GM18502 (cell line): ENCODE results near the gene GLCCI1.

Source experiments
- ATAC-seq: cut with Tn5 transposase; IDR thresholded peaks from one replicate; pipeline ENCODE4 v1.9.1; 2021; ENCODE audit warnings: mild to moderate bottlenecking; ENCODE audit not compliant: unreplicated experiment, poor library complexity

The GLCCI1 gene

DNA sequence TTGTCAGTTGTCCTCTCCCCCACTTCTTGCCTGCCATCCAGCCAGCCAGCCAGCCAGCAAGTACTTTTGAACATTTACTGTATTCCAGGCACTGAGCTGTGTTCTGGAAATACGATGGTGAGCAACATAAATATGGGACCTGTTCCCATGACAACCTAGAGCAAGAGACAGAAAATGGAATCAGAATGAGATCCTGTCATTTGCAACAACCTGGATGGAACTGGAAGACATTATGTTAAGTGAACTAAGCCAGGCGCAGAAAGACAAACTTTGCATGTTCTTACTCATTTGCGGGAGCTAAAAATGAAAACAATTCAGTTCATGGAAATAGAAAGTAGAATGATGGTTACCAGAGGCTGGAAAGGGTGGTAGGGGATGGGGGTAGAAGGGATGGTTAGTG, 152.6 kb downstream of the GLCCI1 start:
- ATAC-seq: no peak

DNA sequence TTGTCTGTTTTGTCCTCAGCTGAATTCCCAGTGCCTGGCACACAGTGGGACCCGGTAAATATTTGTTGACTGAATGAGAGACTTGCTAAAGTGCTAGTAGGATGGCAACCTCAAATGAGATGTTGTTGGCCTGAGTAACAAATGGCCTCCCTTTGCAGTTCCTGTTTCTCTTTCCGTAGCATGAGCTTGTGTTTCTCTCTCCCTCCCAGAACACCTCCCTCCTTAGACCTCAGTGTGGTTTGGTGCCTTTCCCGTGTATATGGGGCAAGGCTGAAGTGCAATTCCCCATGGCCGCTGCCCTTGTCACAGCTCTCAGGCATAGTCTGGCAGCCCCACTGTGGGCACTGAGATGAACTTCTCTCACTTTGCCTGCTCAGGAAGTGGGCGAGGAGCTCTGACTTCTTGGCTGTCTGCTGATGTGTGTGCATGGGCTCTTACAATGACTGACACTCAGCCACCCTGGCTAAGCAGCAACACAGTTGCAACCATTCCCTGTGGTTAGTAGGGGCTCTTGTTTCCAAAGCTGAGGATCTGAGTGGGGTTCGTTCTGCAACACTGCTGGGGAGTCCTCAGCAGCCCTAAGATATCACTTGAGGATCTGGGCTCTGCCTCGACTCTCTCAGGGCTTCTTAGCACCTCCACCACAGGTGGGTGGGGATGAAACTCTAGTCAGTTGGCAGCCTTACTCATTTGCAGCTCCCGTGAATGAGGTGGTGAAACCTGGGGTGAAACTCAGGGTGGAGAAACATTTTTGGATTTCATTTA, 157.3 kb downstream of the GLCCI1 start:
- peak; percentile 78 for ATAC-seq

DNA sequence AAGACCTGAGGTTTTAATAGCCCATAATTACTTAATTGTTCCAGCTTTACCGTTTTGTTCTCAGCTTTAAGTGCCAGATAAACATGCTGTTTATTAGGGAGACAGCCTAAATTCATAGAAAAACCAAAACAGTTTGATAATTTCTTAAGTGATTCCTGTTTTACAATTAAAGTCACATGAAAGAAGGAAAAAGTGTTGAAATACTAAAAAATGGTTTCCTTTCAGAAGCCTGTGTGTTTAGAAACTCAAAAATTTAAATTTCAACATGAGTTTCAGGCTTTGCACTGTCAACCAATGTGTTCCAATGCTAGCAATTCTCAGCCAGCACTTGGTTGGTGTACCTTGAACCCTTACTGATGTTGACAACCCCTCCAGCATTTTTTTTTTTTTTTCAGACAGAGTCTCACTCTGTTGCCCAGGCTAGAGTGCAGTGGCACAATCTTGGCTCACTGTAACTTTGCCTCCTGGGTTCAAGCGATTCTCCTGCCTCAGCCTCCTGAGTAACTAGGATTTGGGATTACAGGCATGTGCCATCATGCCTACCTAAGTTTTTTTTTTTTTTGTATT, 158.1 kb downstream of the GLCCI1 start:
- ATAC-seq: no peak

DNA sequence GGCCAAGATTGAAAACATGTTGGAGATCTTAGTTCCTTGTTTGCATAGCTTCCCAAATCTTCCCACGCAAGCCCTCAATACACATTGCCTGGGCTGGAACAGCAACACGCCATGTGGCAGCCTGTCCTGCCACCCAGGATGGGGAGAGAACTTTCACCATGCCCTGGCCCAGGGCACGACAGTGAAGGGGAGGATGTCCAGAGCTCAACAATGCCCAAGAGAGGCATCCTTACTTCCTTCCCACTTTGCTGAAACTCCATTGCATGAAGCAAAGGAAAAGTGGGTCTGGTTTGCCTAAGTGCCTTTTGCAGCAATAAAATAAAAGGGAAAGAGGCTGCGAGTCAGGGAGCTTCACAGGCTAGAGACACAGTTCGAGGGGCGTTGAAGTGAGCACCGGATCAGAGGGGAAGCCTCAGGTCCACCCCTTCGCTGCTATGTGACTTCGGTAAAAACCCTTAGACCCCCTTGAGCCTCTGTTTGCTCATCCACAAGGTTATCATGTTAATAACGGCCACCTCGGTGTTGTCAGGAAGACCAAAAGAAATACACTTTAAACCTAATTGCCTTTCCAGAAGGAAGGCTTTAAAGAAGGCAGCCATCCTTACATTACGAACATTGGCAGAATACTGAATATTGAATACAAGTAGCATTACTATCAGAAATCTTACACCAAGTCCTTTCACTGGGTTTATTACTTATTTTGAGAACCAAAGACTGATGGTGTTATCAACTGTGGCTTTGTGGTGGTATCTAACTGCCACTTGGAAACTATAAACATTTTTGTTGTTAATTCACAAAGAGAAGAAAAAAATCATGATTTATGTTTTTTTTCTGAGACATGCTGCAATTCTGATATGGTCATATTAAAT, 160.1 kb downstream of the GLCCI1 start:
- no peak for ATAC-seq

DNA sequence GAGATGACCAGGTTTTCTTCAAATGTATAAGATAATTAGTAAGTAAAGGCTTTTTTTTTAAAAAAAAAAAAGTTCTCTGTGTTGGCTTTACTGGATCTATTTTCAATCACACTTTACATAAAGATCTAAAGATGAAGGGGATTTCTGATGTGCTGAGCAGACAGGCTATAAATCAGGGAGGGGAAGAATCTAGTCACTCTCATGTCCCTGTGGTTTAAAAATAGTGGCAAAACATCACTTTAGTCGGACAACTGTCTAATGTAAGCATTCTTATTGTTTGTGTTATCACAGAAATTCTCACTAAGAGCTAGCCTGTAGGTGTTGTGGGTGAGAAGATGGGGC, 160.7 kb downstream of the GLCCI1 start:
- ATAC-seq: no peak

DNA sequence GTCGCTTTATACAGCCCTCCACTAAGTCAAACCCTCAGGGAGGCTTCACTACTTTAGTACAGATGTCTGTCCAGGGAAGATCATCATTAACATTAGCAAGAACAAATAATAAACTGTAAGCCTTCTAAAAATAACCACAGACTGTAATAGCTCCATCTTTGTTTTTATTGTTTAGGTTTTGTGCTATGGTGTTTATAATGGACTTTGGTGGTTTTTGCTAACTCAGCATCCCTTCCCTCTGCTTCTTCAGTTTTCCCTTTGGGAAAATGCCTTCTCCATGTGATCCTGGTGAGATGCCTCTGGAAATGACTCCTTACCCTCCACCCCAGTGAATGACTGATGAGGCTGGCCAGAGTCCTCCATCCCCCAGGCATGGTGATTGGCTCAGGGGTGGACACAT, 162.1 kb downstream of the GLCCI1 start:
- ATAC-seq: no peak

DNA sequence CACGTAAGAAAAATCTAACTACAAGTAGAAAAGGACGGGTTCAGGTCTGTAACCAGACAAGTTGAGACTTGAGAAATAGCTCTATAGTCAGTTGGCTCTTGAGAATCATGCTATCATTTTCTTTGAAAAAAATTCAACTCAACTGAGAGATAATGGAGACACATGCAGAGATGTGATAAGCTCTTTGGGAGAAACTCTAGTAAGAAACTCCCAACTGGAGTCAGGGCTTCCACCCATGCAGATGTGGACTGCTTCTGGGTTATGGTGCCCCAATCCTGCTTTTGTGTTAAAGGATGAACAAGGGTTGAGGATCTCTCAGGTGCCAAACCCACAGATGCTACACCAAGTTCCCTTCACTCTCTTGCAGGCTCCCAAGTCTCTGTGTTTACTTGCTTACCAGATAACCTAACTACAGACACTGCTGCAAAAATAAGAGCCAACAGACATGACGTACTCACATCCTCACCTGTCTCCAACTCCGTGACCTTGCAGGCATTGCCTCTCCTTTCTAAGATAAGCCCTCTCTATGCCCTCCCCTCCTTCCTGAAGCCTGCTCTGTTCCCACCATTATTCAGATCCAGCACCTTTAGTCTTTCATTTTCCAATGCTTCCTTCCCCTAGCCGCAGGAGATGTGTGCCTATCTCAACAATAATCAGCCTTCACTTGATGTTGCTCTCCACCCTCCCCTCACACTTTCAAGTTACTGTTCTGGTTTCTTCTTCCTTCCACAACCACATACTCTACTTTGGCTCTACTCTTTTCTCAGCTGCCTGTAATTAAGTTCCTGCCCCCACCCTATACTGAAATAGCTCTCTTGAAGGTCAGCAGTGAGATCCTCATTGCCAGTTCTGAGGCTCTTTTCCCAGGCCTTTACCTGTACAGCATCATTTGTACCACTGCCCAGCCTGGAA, 163.4 kb downstream of the GLCCI1 start:
- peak; percentile 52 for ATAC-seq

DNA sequence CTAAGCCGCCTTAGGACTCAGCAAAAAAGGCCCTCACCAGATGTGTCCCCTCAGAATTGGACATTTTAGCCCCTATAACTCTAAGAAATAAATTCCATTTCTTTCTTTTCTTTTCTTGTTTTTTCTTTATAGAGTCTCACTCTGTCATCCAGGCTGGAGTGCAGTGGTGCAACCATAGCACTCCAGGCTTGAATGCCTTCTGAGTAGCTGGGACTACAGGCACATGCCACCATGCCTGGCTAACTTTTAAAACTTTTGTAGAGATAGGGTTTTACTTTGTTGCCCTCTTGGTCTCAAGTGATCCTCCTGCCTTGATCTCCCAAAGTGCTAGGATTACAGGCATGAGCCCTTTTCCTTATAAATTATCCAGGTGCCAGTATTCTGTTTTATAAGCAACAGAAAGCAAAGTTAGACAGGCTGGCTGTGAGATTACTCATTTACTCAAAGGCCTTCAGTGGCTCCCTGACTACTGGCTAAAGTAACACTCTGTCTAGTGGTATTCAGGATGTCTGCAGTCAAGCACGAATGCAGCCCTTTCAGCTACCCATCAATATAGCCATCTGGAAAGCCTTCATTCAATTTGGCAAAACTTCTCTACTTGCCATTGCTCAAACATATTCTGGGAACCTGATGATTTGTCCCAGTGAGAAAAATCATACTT, 164.7 kb downstream of the GLCCI1 start:
- ATAC-seq: peak; percentile 31

DNA sequence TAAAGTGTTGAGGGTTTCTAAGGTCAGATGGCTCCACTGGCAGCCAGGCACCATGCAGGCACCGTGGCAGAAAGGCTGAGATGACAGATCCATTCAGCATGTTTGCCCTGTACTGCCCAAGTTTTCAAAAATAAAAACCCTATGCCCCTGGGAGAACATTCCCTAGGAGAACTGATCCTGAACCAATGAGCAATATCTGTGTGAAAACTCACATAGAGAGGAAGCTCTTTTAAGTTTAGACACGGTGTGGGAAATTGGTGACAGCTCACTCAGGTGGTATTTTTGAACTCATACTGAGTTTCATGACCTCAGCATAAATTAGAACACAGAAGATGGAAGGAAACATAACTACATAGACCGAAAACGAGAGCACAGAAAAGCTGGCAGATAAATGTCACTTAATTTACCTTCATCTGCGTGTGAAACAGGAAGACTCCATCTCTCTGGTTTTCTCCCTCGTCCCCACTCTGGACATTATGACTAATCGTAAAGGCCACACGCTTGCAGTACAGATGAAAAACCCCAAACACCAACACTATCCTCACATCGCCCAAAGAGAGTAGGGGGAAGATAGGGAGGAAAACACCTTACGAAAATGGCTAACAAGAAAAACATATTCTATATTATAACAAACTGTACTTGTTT, 165.6 kb downstream of the GLCCI1 start:
- ATAC-seq: peak; percentile 78

DNA sequence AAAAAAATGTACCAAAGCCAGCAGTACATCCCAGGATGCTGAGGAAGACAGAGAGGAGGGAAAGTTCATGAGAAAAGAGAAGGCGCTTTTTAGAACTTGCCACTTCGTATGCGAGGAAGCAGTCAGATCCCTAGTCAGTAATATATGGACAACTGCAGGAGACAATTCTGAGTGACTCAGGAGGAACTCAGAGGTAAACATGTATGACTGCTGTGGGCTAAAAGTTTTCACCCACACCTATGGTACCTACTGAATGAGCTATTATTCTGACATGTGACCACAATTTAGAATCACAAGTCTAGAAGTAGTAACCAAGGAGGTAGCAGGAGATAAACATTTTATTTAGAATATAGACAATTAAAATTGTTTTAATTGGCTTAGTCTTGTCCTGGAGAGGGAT, 166.8 kb downstream of the GLCCI1 start:
- ATAC-seq: no peak

DNA sequence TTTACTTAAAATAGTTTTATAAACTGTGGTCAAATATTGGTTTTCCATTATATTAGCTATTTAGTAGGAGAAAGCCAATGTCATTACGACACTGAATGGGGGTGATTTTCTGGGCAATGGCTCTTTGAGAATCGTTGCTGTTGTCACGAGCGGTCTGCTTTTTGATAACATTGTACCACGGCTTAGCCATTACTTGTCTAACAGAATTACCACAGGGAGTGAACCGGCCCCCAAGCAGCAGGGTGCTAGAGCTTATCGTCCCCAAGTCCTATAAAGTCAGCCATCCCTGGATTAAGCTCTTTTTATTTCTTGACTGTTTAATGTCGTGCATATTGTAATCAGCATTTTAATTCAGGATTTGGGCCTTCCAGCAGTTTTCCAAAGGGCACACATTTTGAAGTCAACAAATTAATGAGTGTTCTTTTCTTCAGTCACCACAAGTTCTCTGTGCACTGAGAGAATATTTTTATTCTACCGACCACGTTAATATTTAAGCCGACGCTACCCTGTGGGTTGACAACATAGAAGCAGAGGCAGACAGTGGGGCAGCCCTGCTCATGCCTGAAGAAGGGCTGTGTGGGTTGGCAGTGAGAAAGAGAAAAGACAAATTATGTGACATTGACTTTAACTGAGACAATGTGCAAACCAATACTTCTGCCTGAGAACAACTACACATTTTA, 167.6 kb downstream of the GLCCI1 start:
- ATAC-seq: no peak
